Ishikawa (cell line): ENCODE results near the gene MAMLD1.

Source experiments
- CEBPB ChIP-seq: IDR thresholded peaks from 2 replicates; pipeline ENCODE4 v1.6.1; 2012
- CREB1 ChIP-seq: IDR thresholded peaks from 2 replicates; pipeline ENCODE4 v1.6.1; 2012; ENCODE audit warnings: low read depth
- EGR1 ChIP-seq: IDR thresholded peaks from 2 replicates; pipeline ENCODE4 v1.6.1; 2012
- EP300 ChIP-seq: IDR thresholded peaks from 2 replicates; pipeline ENCODE4 v1.6.1; 2012; ENCODE audit warnings: borderline replicate concordance
- FOXM1 ChIP-seq: IDR thresholded peaks from 2 replicates; pipeline ENCODE4 v1.6.1; 2012; ENCODE audit warnings: low read depth, borderline replicate concordance
- MAX ChIP-seq: IDR thresholded peaks from 2 replicates; pipeline ENCODE4 v1.6.1; 2012
- NFIC ChIP-seq: IDR thresholded peaks from 2 replicates; pipeline ENCODE4 v1.6.1; 2012
- RAD21 ChIP-seq: IDR thresholded peaks from 2 replicates; pipeline ENCODE4 v1.6.1; 2012; ENCODE audit warnings: low read depth
- TAF1 ChIP-seq: IDR thresholded peaks from 2 replicates; pipeline ENCODE4 v1.6.1; 2012; ENCODE audit warnings: low read depth, mild to moderate bottlenecking
- TCF12 ChIP-seq: IDR thresholded peaks from 2 replicates; pipeline ENCODE4 v1.6.1; 2012; ENCODE audit warnings: low read depth
- TEAD4 ChIP-seq: IDR thresholded peaks from 2 replicates; pipeline ENCODE4 v1.6.1; 2012
- USF1 ChIP-seq: IDR thresholded peaks from 2 replicates; pipeline ENCODE4 v1.6.1; 2012
- YY1 ChIP-seq: IDR thresholded peaks from 2 replicates; pipeline ENCODE4 v1.6.1; 2012; ENCODE audit warnings: low read depth
- ZBTB7A ChIP-seq: IDR thresholded peaks from 2 replicates; pipeline ENCODE4 v1.6.1; 2012; ENCODE audit warnings: low read depth
- TF ChIP-seq, protein P1 (sequence below): IDR thresholded peaks from 2 replicates; pipeline ENCODE4 v1.6.1; 2012; ENCODE audit warnings: low read depth, mild to moderate bottlenecking

Gene MAMLD1

DNA sequence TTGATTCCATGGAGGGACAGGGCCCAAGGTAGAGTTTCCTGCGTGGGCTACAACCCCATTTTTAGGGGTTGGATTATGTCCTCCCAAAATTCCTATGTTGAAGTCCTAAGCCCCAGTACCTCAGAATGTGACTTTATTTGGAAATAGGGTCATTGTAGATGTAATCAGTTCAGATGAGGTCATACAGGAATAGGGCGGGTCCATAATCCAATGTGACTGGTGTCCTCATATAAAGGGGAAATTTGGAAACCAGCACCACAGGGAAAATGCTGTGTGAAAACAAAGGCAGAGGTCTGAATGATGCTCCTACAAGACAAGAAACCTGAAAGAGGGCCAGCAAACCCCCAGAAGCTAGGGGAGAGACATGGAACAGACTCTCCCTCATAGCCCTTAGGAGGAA is 31.1 kb upstream of the MAMLD1 start:
- TF ChIP-seq FOXM1 (no peak), EP300 (no peak), CREB1 (no peak), TAF1 (no peak), CEBPB (no peak), TCF12 (no peak), YY1 (no peak), RAD21 (no peak), TEAD4 (no peak), USF1 (no peak), MAX (no peak)
- TF ChIP-seq, protein P1, sequence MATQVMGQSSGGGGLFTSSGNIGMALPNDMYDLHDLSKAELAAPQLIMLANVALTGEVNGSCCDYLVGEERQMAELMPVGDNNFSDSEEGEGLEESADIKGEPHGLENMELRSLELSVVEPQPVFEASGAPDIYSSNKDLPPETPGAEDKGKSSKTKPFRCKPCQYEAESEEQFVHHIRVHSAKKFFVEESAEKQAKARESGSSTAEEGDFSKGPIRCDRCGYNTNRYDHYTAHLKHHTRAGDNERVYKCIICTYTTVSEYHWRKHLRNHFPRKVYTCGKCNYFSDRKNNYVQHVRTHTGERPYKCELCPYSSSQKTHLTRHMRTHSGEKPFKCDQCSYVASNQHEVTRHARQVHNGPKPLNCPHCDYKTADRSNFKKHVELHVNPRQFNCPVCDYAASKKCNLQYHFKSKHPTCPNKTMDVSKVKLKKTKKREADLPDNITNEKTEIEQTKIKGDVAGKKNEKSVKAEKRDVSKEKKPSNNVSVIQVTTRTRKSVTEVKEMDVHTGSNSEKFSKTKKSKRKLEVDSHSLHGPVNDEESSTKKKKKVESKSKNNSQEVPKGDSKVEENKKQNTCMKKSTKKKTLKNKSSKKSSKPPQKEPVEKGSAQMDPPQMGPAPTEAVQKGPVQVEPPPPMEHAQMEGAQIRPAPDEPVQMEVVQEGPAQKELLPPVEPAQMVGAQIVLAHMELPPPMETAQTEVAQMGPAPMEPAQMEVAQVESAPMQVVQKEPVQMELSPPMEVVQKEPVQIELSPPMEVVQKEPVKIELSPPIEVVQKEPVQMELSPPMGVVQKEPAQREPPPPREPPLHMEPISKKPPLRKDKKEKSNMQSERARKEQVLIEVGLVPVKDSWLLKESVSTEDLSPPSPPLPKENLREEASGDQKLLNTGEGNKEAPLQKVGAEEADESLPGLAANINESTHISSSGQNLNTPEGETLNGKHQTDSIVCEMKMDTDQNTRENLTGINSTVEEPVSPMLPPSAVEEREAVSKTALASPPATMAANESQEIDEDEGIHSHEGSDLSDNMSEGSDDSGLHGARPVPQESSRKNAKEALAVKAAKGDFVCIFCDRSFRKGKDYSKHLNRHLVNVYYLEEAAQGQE, result no peak

DNA sequence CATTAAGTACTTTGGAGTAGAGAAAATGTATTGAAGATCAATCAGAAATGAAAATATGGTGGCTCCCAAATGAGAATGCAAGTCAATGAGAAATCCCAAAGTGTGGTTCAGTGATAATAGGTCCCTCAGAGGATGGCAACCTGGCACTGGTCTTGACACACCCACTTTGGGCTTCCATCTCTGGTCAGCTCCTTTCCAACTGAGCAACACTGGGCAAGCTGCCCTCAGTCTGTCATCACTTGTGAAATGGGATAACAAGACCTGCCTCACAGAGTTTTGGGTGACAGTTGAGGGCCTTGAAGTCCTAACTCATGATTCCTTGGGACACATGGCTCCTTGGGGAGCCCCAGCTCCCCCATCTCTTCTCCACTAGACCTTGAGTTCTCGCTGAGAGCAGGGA is 29.0 kb upstream of the MAMLD1 start:
- TF ChIP-seq MAX (no peak), YY1 (no peak), EP300 (no peak), TAF1 (no peak), FOXM1 (no peak), TCF12 (no peak), NFIC (no peak), TEAD4 (no peak), RAD21 (no peak), CREB1 (no peak)

- TF ChIP-seq TEAD4 (no peak), YY1 (no peak), EP300 (no peak), TCF12 (no peak)
These were observed 28.1 kb upstream of the MAMLD1 start for GRCh38 chrX:150334981-150335380.

- no peak for TF ChIP-seq TEAD4
- TF ChIP-seq TCF12, result no peak
- no peak for TF ChIP-seq ZBTB7A
- TF ChIP-seq CREB1, result no peak
- TF ChIP-seq TAF1, result no peak
- TF ChIP-seq YY1, result no peak
- no peak for TF ChIP-seq USF1
- TF ChIP-seq MAX, result no peak
- TF ChIP-seq EGR1, result no peak
- no peak for TF ChIP-seq EP300
- no peak for TF ChIP-seq RAD21
- no peak for TF ChIP-seq FOXM1
- TF ChIP-seq, protein P1, result no peak
- TF ChIP-seq CEBPB, result no peak
- TF ChIP-seq NFIC, result no peak
These were observed 26.1 kb upstream of the MAMLD1 start for GRCh38 chrX:150337026-150337425.

- TF ChIP-seq MAX (no peak), USF1 (no peak), ZBTB7A (no peak), CREB1 (no peak), FOXM1 (no peak), TAF1 (no peak), EP300 (no peak), EGR1 (no peak), NFIC (no peak), TCF12 (no peak), YY1 (no peak), TEAD4 (no peak), CEBPB (no peak), RAD21 (no peak)
- TF ChIP-seq, protein P1, result no peak
These were observed 25.6 kb upstream of the MAMLD1 start for GRCh38 chrX:150337536-150337935.
